Mucosa of stomach (tissue), 1 donor: ENCODE results near the gene MYO1D.

Source experiments
- H3K27me3 ChIP-seq: one replicate; pipeline ENCODE4 v1.7.0; 2013; ENCODE audit warnings: mild to moderate bottlenecking, low read length; ENCODE audit not compliant: control insufficient read depth, insufficient read depth
- H3K36me3 ChIP-seq: one replicate; pipeline ENCODE4 v1.7.0; 2013; ENCODE audit warnings: low read length; ENCODE audit not compliant: control insufficient read depth, insufficient read depth
- H3K4me1 ChIP-seq: one replicate; pipeline ENCODE4 v1.7.0; 2013; ENCODE audit warnings: mild to moderate bottlenecking, low read length; ENCODE audit not compliant: control insufficient read depth, insufficient read depth
- H3K4me3 ChIP-seq: one replicate; pipeline ENCODE4 v1.7.0; 2013; ENCODE audit warnings: low read length
- H3K9ac ChIP-seq: one replicate; pipeline ENCODE4 v1.7.0; 2013; ENCODE audit warnings: mild to moderate bottlenecking, low read length, moderate library complexity
- H3K9me3 ChIP-seq: one replicate; pipeline ENCODE4 v1.7.0; 2013; ENCODE audit warnings: mild to moderate bottlenecking, low read length, moderate library complexity; ENCODE audit not compliant: control insufficient read depth
- donor health status: Pancreatic carcinoma.

The MYO1D gene

DNA sequence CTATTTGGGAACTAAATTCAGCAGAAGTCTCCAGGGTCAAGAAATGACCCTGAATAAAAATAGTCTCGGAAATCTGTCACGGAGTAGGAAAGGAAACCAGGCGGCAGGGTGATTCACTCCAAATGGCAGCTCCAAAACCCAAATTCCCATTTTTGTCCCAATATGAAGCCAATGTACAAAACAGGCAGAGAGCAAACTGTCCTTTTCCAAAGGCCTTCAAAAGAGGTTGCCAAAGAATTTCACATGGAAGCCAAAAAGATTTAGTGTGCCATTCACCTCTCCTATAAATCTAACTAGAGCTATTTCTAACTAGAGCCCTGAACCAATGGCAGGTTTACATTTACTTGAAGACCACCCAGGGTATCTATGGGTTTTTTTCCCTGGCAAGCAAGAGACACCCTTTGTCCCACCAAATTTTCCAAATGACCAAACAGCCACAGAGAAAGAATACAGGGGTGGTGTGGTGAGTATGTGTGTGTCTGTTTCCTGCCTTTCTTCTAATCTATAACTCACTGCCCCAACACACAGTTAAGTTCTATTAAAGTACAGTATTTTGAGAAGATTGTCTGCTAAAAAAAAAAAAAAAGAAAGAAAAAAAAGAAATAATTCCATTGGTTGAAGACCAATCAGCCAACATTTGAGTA lies 6.8 kb downstream of the MYO1D start:
- Histone ChIP-seq H3K4me3 (no peak overlapping the region), H3K9ac (no peak overlapping the region), H3K4me1 (peaks cover 12% of the 10 kb centered on the region), H3K36me3 (no peaks in the 10 kb centered on the region), H3K27me3 (no peaks in the 10 kb centered on the region), H3K9me3 (no peaks in the 10 kb centered on the region)

DNA sequence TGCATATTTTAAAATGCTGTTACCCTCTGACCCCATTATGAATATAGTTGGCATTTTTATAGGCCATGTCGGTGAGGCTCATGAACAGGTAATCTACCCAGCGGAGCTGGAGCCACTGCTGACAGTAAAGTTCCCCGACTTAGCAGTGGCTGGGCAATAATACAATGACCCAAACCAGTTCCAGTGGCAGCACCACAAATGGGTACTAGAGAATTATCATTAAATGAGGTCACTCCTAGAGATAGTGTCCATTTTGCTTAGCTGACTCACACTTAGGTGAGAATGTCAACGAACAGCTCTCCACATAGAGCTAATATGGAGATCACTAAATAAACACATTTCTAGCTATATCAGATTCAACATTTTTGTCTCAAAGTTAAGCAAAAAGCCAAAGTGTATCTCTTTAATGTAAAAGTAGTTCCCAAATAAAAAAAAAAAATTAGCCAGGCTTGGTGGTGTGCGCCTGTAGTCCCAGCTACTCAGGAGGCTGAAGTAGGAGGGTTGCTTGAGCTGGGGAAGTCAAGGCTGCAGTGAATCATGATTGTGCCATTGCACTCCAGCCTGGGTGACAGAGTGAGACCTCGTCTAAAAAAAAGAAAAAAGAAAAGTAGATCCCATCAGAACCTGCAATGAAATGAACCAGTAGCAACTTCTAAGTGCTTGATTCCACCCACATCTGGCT lies 7.4 kb downstream of the MYO1D start:
- Histone ChIP-seq H3K9ac (no peak overlapping the region), H3K27me3 (no peaks in the 10 kb centered on the region), H3K36me3 (no peaks in the 10 kb centered on the region)

DNA sequence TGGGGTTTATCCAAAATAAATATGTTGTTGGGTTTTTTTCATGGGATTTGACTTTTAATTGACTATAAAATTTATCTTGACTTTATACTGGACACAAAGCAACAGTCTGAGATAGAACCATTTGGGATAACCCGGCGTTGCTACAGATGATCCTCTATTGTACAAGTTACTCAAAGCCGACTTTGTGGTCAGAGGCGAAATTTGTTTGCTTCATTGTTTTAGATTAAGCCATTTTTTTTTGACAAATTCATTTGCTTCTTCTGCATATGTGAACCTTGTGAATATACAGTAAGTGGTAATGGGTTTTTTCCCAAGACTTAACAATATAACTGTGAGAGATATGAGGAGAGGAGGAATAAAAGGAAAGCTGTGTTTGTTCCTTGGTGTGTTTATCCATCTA lies 11.8 kb downstream of the MYO1D start:
- H3K36me3 ChIP-seq, result no peaks in the 10 kb centered on the region
- H3K4me1 ChIP-seq, result peaks cover 12% of the 10 kb centered on the region
- no peak overlapping the region for H3K4me3 ChIP-seq
- no peaks in the 10 kb centered on the region for H3K9me3 ChIP-seq
- no peak overlapping the region for H3K9ac ChIP-seq
- H3K27me3 ChIP-seq, result no peaks in the 10 kb centered on the region

More for the DNA sequence above, 7.4 kb downstream of the MYO1D start:
- Histone ChIP-seq H3K4me3 (no peak overlapping the region), H3K4me1 (peaks cover 12% of the 10 kb centered on the region), H3K9me3 (no peaks in the 10 kb centered on the region)

DNA sequence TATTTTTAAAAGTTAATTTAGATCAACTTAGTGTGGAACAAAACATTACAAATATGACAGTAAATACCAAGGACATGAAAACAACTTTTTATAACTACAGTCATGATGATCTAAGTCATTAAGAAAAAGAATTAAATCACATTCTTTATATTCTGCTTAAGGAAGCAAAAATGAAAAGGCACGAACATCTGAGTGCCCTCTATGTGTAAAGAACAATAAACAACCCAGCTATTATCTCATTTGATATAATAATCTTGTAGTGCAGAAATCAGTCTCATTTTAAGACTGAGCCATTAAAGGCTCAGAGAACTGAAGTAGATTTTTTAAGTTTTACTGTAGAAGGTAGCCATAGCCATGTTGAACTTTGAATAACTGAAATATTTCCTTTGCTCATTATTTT lies 13.4 kb downstream of the MYO1D start:
- no peaks in the 10 kb centered on the region for H3K36me3 ChIP-seq
- H3K9ac ChIP-seq, result no peak overlapping the region
- H3K27me3 ChIP-seq, result no peaks in the 10 kb centered on the region
- H3K4me1 ChIP-seq, result no peaks in the 10 kb centered on the region
- H3K9me3 ChIP-seq, result no peaks in the 10 kb centered on the region
- H3K4me3 ChIP-seq, result no peak overlapping the region

DNA sequence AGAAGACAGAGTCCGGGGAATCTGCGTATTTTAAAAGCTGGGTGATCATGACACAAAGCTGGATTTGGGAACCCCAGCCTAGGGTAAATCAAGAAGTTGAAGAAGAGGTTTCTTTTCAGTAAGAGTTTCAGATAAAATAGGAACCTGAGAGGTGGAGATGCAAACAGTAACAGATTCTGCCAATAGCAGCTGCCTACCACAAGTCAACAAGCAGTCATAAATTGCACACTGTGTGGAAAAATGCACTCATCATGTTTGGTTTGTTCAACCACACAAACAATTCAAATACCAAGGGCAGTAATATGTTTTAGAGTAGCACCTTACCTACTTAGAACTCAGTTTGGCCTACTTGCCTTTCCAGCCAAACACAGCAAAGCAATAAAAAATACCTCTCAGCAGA lies 14.0 kb downstream of the MYO1D start:
- H3K27me3 ChIP-seq, result no peaks in the 10 kb centered on the region
- H3K4me3 ChIP-seq, result no peak overlapping the region
- no peaks in the 10 kb centered on the region for H3K4me1 ChIP-seq
- no peak overlapping the region for H3K9ac ChIP-seq
- no peaks in the 10 kb centered on the region for H3K36me3 ChIP-seq
- H3K9me3 ChIP-seq, result no peaks in the 10 kb centered on the region

DNA sequence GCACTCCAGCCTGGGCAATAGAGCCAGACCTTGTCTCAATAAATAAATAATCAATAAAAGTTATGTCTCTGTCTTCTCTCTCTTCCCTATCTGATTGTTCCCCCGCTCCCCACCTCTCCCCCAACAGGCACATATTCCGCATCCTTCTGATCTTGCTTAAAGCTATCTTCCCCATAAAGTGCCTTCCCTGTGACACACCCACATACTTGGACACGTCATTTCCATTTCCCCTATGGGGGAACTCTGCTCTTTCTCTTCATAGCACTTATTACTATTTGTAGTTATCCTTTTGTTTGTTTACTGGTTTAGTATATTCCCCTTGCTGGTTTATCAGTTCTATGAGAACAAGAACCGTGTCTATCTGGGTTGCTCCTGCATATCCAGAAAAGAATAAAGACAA lies 14.9 kb downstream of the MYO1D start:
- H3K9ac ChIP-seq, result no peak overlapping the region
- no peak overlapping the region for H3K4me3 ChIP-seq
- H3K9me3 ChIP-seq, result no peaks in the 10 kb centered on the region
- no peaks in the 10 kb centered on the region for H3K27me3 ChIP-seq
- no peaks in the 10 kb centered on the region for H3K4me1 ChIP-seq
- H3K36me3 ChIP-seq, result no peaks in the 10 kb centered on the region

DNA sequence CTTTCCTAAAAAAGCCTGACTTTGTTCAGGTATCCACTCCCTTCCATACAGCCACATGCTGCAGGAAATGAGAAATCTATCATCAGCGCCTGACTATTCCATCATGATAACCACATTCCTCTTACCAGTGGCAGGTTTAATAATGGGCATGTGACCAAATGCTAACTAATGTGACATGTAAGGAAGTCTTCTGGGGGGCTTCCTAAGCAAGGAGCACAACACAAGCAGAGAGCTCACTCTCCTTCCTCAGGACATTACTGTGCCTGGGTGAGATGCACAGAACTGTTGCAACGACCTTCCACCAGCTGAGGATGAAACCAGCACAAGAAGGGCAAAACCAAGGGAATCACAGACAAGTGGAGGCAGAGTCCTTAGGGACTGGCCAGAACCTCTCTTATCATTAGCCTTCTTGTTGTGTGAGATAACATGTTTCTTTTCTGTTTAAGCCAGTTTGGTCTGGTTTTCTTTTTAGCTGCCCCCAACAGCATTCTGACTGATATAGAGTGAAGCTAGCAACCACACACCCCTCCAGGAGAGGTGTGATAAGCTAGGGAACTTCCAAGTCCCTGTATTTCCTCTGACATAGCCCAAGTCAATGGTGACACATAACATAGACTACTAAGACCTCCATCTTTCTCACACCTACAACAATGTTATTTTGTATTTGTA lies 16.9 kb downstream of the MYO1D start:
- Histone ChIP-seq H3K27me3 (no peaks in the 10 kb centered on the region), H3K36me3 (no peaks in the 10 kb centered on the region), H3K4me3 (no peak overlapping the region), H3K9ac (no peak overlapping the region), H3K4me1 (no peaks in the 10 kb centered on the region), H3K9me3 (no peaks in the 10 kb centered on the region)

DNA sequence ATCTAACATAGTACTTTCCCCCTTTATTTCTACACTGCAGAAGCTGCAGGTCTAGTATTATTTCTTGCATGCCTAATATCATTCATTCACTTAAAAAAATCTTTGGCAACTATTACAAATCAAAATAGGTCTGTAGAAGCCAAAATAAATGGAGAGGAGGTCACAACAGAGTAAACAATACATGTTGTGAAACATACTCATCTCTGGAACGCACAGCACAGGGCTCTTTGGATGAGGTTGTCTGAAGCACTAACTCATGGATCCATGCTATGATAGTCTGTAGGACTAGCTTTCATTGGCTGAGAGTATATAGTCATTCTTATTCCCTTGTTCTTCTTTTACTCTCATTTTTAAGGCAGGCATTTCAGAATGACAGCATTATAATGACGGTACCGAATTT lies 21.3 kb downstream of the MYO1D start:
- H3K36me3 ChIP-seq, result no peaks in the 10 kb centered on the region
- H3K4me1 ChIP-seq, result no peaks in the 10 kb centered on the region
- no peaks in the 10 kb centered on the region for H3K9me3 ChIP-seq
- H3K4me3 ChIP-seq, result no peak overlapping the region
- no peaks in the 10 kb centered on the region for H3K27me3 ChIP-seq
- H3K9ac ChIP-seq, result no peak overlapping the region

DNA sequence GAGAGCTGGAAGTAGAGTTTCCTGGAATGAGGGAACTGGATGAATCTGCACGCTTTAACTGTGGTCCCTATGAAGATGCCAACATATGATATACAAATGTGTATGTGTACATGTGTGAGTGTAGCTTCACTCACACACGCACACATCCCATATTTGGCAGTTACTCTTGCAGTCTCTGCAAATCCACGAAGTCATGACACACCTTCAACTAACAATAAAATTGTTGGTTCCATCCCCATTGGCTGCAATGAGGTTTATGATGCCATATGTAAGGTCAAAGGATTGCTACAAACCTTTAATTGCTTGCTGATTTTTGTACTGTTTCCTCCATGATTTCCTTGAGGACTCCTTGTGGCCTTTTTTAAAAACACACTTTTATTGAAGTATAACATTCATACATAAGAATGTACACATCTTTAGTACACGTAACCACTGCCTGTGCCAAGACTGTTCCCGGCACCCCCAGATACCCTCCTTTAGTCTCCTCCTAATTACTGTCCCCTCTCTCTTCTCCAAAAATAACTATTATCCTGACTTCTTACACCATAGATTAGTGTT lies 22.0 kb downstream of the MYO1D start:
- Histone ChIP-seq H3K4me3 (no peak overlapping the region), H3K4me1 (no peaks in the 10 kb centered on the region), H3K9ac (no peak overlapping the region), H3K27me3 (no peaks in the 10 kb centered on the region), H3K36me3 (no peaks in the 10 kb centered on the region), H3K9me3 (no peaks in the 10 kb centered on the region)

DNA sequence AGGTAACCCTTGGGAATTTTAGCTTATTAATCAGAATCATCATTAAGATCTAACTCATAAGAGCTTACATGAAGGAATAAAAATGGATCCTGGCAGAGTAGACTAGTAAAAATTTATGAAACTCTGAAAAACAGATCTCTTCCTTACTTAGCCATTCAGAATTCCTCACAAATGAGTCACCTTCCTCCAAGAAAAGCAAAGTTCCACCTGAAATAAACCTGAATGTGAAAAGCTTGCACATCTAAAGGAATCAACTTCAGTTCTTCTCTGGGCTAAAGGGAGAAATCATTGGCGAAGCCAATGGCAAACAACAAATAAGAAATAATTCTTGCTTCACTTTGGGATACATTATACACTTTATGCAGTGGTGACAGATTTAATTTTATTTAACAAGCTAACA lies 22.7 kb downstream of the MYO1D start:
- Histone ChIP-seq H3K9ac (no peak overlapping the region), H3K27me3 (no peaks in the 10 kb centered on the region), H3K36me3 (no peaks in the 10 kb centered on the region)

DNA sequence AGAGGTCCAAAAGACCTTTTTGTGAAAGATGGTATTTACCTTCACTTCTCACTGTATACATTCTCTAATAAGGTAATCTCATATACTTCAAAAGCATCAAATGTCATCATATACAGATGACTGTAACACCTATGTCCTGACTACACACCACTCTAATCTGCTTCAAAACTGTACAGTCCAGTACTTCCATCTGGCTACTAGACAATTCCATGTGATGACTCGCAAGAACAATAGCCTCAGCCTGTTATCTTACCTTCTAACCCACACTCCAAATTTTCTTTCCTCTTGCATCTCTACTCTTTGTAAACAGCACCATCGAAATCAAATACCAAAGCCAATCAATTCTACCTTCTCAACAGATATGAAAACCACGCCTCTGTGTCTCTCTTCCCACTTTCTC lies 24.1 kb downstream of the MYO1D start:
- Histone ChIP-seq H3K36me3 (no peaks in the 10 kb centered on the region), H3K9ac (no peak overlapping the region), H3K27me3 (no peaks in the 10 kb centered on the region), H3K9me3 (no peaks in the 10 kb centered on the region), H3K4me1 (no peaks in the 10 kb centered on the region), H3K4me3 (no peak overlapping the region)

More for the DNA sequence above, 22.7 kb downstream of the MYO1D start:
- Histone ChIP-seq H3K9me3 (no peaks in the 10 kb centered on the region), H3K4me1 (no peaks in the 10 kb centered on the region), H3K4me3 (no peak overlapping the region)

DNA sequence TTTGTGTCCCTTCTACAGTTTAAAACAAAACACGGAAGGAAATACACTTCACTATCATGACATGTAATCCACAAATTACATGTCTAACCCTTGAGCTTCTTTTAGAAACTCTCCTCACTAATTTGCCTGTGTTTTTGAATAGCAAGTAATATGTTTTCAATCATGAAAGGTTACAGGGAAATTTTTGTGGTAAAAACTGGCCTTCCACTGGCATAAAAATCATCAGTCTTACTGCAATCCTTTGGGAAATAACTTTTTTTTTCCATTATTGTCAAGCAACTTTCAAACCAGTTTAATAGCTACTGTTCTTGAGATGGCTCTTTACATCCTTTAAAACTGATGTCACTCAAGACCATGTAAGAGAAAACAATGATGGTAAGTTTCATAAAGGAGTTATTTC lies 27.0 kb downstream of the MYO1D start:
- no peak overlapping the region for H3K4me3 ChIP-seq
- no peaks in the 10 kb centered on the region for H3K36me3 ChIP-seq
- no peak overlapping the region for H3K9ac ChIP-seq
- no peaks in the 10 kb centered on the region for H3K27me3 ChIP-seq
- H3K9me3 ChIP-seq, result no peaks in the 10 kb centered on the region
- H3K4me1 ChIP-seq, result no peaks in the 10 kb centered on the region
